ENCODE data around the gene CSGALNACT2. TPM values are rescaled to one million over a fixed set of nuclear protein-coding genes. Genes with fewer than 3 reads are reported as not detected.

CSGALNACT2 gene
- total RNA-seq, 1 donor from 2014 or later = 14.8 TPM

- H3K4me1 Mint-ChIP-seq = peaks cover 5% of the 10 kb centered on the region
- no peaks in the 10 kb centered on the region for H3K9me3 Mint-ChIP-seq
- no peak overlapping the region for H3K27ac Mint-ChIP-seq
- H3K36me3 Mint-ChIP-seq = no peaks in the 10 kb centered on the region
- peak in 1 of 2 experiments; percentile 21 for DNase-seq (ENCODE audit: low spot score in 2 of 2, unreplicated experiment in 2 of 2)
- TF ChIP-seq CTCF (IDR thresholded peaks at IDR 0.05; ENCODE audit: unreplicated experiment) = no peak
- H3K4me3 Mint-ChIP-seq = no peak overlapping the region
- peaks cover 23% of the 10 kb centered on the region for H3K27me3 Mint-ChIP-seq (ENCODE audit: low read depth)
Measured at GRCh38 chr10:43124574-43125273, 13.5 kb upstream of the CSGALNACT2 start.

GRCh38 chr10:43125274-43125845 is 12.9 kb upstream of the CSGALNACT2 start:
- Mint-ChIP-seq H3K9me3 (no peaks in the 10 kb centered on the region), H3K36me3 (no peaks in the 10 kb centered on the region), H3K4me1 (peaks cover 5% of the 10 kb centered on the region), H3K4me3 (no peak overlapping the region), H3K27ac (no peak overlapping the region), H3K27me3 (ENCODE audit: low read depth) (peaks cover 23% of the 10 kb centered on the region)
- no peak for TF ChIP-seq CTCF (IDR thresholded peaks at IDR 0.05; ENCODE audit: unreplicated experiment)
- DNase-seq (ENCODE audit: low spot score in 2 of 2, unreplicated experiment in 2 of 2) = peak in 1 of 2 experiments; percentile 13

- peak in 1 of 2 experiments; percentile 25 for DNase-seq (ENCODE audit: low spot score in 2 of 2, unreplicated experiment in 2 of 2)
- no peak for TF ChIP-seq CTCF (IDR thresholded peaks at IDR 0.05; ENCODE audit: unreplicated experiment)
- Mint-ChIP-seq H3K27me3 (ENCODE audit: low read depth) (peaks cover 23% of the 10 kb centered on the region), H3K4me3 (no peak overlapping the region), H3K27ac (no peak overlapping the region), H3K4me1 (peaks cover 5% of the 10 kb centered on the region), H3K9me3 (no peaks in the 10 kb centered on the region), H3K36me3 (no peaks in the 10 kb centered on the region)
Measured at GRCh38 chr10:43125881-43126731, 12.1 kb upstream of the CSGALNACT2 start.

GRCh38 chr10:43126759-43127424 is 11.4 kb upstream of the CSGALNACT2 start:
- no peak for TF ChIP-seq CTCF (IDR thresholded peaks at IDR 0.05; ENCODE audit: unreplicated experiment)
- no peaks in the 10 kb centered on the region for H3K36me3 Mint-ChIP-seq
- peaks cover 5% of the 10 kb centered on the region for H3K4me1 Mint-ChIP-seq
- H3K9me3 Mint-ChIP-seq = no peaks in the 10 kb centered on the region
- no peak overlapping the region for H3K27ac Mint-ChIP-seq
- peak in 1 of 2 experiments; percentile 31 for DNase-seq (ENCODE audit: low spot score in 2 of 2, unreplicated experiment in 2 of 2)
- no peak overlapping the region for H3K4me3 Mint-ChIP-seq
- peaks cover 23% of the 10 kb centered on the region for H3K27me3 Mint-ChIP-seq (ENCODE audit: low read depth)

- no peaks in the 10 kb centered on the region for H3K9me3 Mint-ChIP-seq
- H3K4me3 Mint-ChIP-seq = no peak overlapping the region
- no peak overlapping the region for H3K27ac Mint-ChIP-seq
- H3K27me3 Mint-ChIP-seq (ENCODE audit: low read depth) = peaks cover 23% of the 10 kb centered on the region
- no peak for DNase-seq (ENCODE audit: low spot score in 2 of 2, unreplicated experiment in 2 of 2)
- no peaks in the 10 kb centered on the region for H3K36me3 Mint-ChIP-seq
- no peak for TF ChIP-seq CTCF (IDR thresholded peaks at IDR 0.05; ENCODE audit: unreplicated experiment)
- peaks cover 5% of the 10 kb centered on the region for H3K4me1 Mint-ChIP-seq
Measured at GRCh38 chr10:43127442-43127841, 10.8 kb upstream of the CSGALNACT2 start.
